GM23338 (cell line): ENCODE data around the gene ALG1L2. TPM values are rescaled to one million over a fixed set of nuclear protein-coding genes. Genes with fewer than 3 reads are reported as not detected.
"Not testable (repeated sequence)": the region's sequence is repeated elsewhere in the genome, so short reads cannot be mapped to it uniquely, and the experiment has no call there.

Experiments used
- ATAC-seq: fragments of 200-7000 bp; cut with Tn5 transposase; 3 replicates; pipeline ENCODE4 v1.9.1; 2020
- DNase-seq: peaks from one replicate; pipeline ENCODE4 v3.0.0-alpha.2; 2015; ENCODE audit warnings: low spot score
- H2AFZ ChIP-seq: fragments of 200-600 bp; sonication (generic); 2 replicates; pipeline ENCODE4 v1.8.0; 2016; ENCODE audit warnings: antibody characterized with exemption, mild to moderate bottlenecking, moderate library complexity
- H3F3A ChIP-seq: fragments of 200-600 bp; sonication (generic); replicated peaks from 2 replicates; pipeline ENCODE4 v1.8.0; 2017; ENCODE audit warnings: antibody characterized with exemption, mixed run types, low read depth
- H3K27ac ChIP-seq: fragments of 200-600 bp; sonication (generic); 2 replicates; pipeline ENCODE4 v1.6.1; 2016; ENCODE audit warnings: low read depth
- H3K27me3 ChIP-seq: fragments of 200-600 bp; sonication (generic); 2 replicates; pipeline ENCODE4 v1.8.0; 2016; ENCODE audit warnings: mild to moderate bottlenecking, mixed run types, moderate library complexity; ENCODE audit not compliant: insufficient read depth
- H3K36me3 ChIP-seq: fragments of 200-600 bp; sonication (generic); 2 replicates; pipeline ENCODE4 v1.8.0; 2016; ENCODE audit warnings: mild to moderate bottlenecking; ENCODE audit not compliant: insufficient read depth
- H3K4me1 ChIP-seq: fragments of 200-600 bp; sonication (generic); 2 replicates; pipeline ENCODE4 v1.8.0; 2016; ENCODE audit warnings: mild to moderate bottlenecking, moderate library complexity; ENCODE audit not compliant: insufficient read depth
- H3K4me2 ChIP-seq: fragments of 200-600 bp; sonication (generic); 2 replicates; pipeline ENCODE4 v1.7.1; 2017; ENCODE audit warnings: mixed run types
- H3K4me3 ChIP-seq: fragments of 200-600 bp; sonication (generic); 2 replicates; pipeline ENCODE4 v1.6.1; 2016; ENCODE audit warnings: mixed run types
- H3K79me2 ChIP-seq: fragments of 200-600 bp; sonication (generic); replicated peaks from 2 replicates; pipeline ENCODE4 v1.8.0; 2017; ENCODE audit warnings: mild to moderate bottlenecking; ENCODE audit not compliant: insufficient read depth
- H3K9me2 ChIP-seq: fragments of 200-600 bp; sonication (generic); 2 replicates; pipeline ENCODE4 v1.8.0; 2017; ENCODE audit not compliant: insufficient read depth
- H4K20me1 ChIP-seq: fragments of 200-600 bp; sonication (generic); replicated peaks from 2 replicates; pipeline ENCODE4 v1.8.0; 2017; ENCODE audit warnings: mild to moderate bottlenecking; ENCODE audit not compliant: insufficient read depth
- H3K27ac Mint-ChIP-seq: 2 replicates; pipeline ENCODE4 v1.8.0; 2020; ENCODE audit warnings: inconsistent platforms, mild to moderate bottlenecking, moderate library complexity, mixed read lengths
- H3K27me3 Mint-ChIP-seq: 3 replicates; pipeline ENCODE4 v1.8.0; 2022; ENCODE audit warnings: low read depth, mild to moderate bottlenecking, moderate library complexity, mixed read lengths, inconsistent platforms; ENCODE audit not compliant: insufficient read depth, poor library complexity
- H3K36me3 Mint-ChIP-seq: 3 replicates; pipeline ENCODE4 v1.8.0; 2021; ENCODE audit warnings: low read depth, mild to moderate bottlenecking, inconsistent platforms, moderate library complexity, mixed read lengths
- H3K4me1 Mint-ChIP-seq: 3 replicates; pipeline ENCODE4 v1.8.0; 2020; ENCODE audit warnings: mild to moderate bottlenecking, inconsistent platforms, mixed read lengths
- H3K4me3 Mint-ChIP-seq: 3 replicates; pipeline ENCODE4 v1.8.0; 2021; ENCODE audit warnings: moderate library complexity, mild to moderate bottlenecking, inconsistent platforms, mixed read lengths
- H3K9me3 Mint-ChIP-seq: 3 replicates; pipeline ENCODE4 v1.8.0; 2020; ENCODE audit warnings: moderate library complexity, mild to moderate bottlenecking, inconsistent platforms, mixed read lengths
- EZH2phosphoT487 ChIP-seq: fragments of 200-600 bp; sonication (generic); IDR thresholded peaks from one replicate; pipeline ENCODE4 v1.8.1; 2018; ENCODE audit warnings: antibody characterized with exemption; ENCODE audit not compliant: unreplicated experiment
- NANOG ChIP-seq: IDR thresholded peaks from 2 replicates; pipeline ENCODE4 v1.6.1; 2016; ENCODE audit warnings: antibody characterized with exemption, borderline replicate concordance
- POLR2AphosphoS5 ChIP-seq: IDR thresholded peaks from 2 replicates; pipeline ENCODE4 v1.6.1; 2016; ENCODE audit warnings: antibody characterized with exemption, low read depth
- STAT1 ChIP-seq: IDR thresholded peaks from one replicate; pipeline ENCODE4 v1.6.1; 2016; ENCODE audit warnings: antibody characterized with exemption; ENCODE audit not compliant: unreplicated experiment
- ZNF114 ChIP-seq: fragments of 250-450 bp; sonication (Bioruptor Pico); IDR thresholded peaks from 2 replicates; pipeline ENCODE4 v1.5.0; 2020; ENCODE audit warnings: mild to moderate bottlenecking, moderate library complexity
- polyA plus RNA-seq: library from polyadenylated mRNA; unstranded; fragments of >200 nt; fragmentation: Nextera tagmentation; extraction: Ambion mirVana; gene quantifications from 2 replicates; pipeline ENCODE4 v1.2.1, GENCODE V29; 2016
- total RNA-seq: library from RNA; depleted of rRNA; stranded (reverse); fragments of >200 nt; shearing (Covaris generic); gene quantifications from 2 replicates; pipeline ENCODE4 v1.2.3, GENCODE V29; 2014
- TF ChIP-seq, protein P1 (sequence below), 2 experiments: fragments of 200-600 bp in 1 of 2; sonication (generic) in 1 of 2; conservative IDR thresholded peaks; 2 replicates each; pipeline versions ENCODE4 v1.5.1 to v1.6.1; 2016 to 2017; ENCODE audit warnings: antibody characterized with exemption in 2 of 2, low read depth in 2 of 2, mild to moderate bottlenecking in 2 of 2, moderate library complexity in 1 of 2
- TF ChIP-seq, protein P2 (sequence below): IDR thresholded peaks from one replicate; pipeline ENCODE4 v1.6.1; 2018; ENCODE audit warnings: antibody characterized with exemption; ENCODE audit not compliant: unreplicated experiment

The ALG1L2 gene
- total and polyA plus RNA-seq, 2 experiments from 2014 or later, result 0.87 TPM; not detected in 1

DNA sequence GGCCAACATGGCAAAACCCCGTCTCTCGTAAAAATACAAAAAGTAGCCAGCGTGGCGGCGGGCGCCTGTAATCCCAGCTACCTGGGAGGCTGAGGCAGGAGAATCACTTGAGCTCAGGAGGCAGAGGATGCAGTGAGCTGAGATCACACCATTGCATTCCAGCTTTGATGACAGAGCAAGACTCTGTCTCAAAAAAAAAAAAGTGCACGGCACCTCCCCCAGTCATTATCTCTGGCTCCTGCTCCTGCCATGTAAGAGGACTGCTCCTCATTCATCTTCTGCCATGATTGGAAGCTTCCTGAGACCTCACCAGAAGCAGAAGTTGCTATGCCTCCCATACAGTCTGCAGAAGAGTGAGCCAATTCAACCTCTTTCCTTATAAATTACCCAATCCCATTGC is 4.0 kb upstream of the ALG1L2 start (continued):
- TF ChIP-seq POLR2AphosphoS5 (no peak), ZNF114 (no peak)
- TF ChIP-seq, protein P1, sequence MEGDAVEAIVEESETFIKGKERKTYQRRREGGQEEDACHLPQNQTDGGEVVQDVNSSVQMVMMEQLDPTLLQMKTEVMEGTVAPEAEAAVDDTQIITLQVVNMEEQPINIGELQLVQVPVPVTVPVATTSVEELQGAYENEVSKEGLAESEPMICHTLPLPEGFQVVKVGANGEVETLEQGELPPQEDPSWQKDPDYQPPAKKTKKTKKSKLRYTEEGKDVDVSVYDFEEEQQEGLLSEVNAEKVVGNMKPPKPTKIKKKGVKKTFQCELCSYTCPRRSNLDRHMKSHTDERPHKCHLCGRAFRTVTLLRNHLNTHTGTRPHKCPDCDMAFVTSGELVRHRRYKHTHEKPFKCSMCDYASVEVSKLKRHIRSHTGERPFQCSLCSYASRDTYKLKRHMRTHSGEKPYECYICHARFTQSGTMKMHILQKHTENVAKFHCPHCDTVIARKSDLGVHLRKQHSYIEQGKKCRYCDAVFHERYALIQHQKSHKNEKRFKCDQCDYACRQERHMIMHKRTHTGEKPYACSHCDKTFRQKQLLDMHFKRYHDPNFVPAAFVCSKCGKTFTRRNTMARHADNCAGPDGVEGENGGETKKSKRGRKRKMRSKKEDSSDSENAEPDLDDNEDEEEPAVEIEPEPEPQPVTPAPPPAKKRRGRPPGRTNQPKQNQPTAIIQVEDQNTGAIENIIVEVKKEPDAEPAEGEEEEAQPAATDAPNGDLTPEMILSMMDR (conservative IDR thresholded peaks at IDR 0.05; ENCODE audit: low read depth in 2 of 2), result no peak

DNA sequence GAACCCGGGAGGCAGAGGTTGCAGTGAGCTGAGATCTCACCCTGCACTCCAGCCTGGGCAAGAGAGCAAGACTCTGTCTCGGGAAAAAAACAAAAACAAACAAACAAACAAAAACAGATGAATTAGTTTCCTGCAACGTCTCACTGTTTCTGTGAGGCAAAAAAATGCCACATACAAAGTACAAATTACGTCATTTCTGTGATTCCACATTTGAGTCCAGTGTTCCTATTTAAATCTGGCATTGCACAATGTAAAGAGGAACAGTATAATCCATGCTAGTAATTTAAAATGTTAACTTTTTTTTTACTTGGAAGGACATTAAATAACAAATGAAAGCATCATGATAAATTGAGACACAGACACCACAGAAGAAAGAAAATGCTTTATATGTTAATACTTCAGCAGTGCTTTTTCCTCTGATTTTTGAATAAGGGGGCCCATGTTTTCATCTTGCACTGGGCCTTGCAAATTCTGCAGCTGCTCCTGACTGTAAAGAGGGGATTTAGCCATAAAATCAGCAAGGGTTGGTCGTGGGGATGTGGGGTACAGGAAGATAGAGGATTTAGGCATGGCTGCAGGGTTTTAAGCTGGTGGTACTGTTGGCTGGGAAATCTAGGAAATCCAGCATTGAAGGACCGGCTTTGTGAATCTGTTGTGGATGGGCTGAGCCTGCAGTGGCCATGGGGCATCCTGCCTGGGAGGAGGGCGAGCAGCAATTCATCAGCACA is 1.9 kb downstream of the ALG1L2 start:
- H3K27ac ChIP-seq, H2AFZ ChIP-seq, H3F3A ChIP-seq, H3K9me2 ChIP-seq, H3K79me2 ChIP-seq, H3K36me3 Mint-ChIP-seq, H3K4me3 Mint-ChIP-seq, H3K27ac Mint-ChIP-seq, H3K9me3 Mint-ChIP-seq, H3K4me1 ChIP-seq, H3K4me2 ChIP-seq, H3K4me1 Mint-ChIP-seq, H3K4me3 ChIP-seq, H3K27me3 ChIP-seq, ATAC-seq, H3K36me3 ChIP-seq, DNase-seq, H4K20me1 ChIP-seq: not testable (repeated sequence)
- H3K27me3 Mint-ChIP-seq, result peaks cover 11% of the 10 kb centered on the region

DNA sequence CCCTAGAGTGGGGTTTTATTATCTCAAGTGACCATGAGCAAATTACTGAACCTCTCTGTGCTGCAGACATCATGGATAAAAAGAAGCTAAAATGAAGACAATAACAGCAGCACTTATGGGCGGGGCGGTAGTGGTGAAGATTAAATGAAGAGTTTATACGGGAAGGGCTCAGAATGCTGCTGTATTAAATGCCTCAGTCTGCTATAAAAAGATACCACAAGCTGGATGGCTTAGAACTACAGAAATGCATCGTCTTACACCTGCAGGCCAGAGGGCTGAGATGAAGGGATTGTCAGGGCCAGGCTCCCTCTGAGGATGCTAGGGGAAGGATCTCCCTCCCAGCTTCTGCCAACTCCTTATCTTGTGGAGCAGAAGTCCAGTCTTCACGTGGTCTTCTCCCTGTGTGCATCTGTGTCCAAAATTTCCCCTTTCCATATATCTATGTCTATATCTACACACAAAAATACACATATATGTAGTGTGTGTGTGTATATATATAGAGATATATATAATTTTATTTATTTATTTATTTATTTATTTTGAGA is 2.9 kb downstream of the ALG1L2 start:
- Mint-ChIP-seq H3K27me3 (peaks cover 11% of the 10 kb centered on the region), H3K27ac (no peak overlapping the region), H3K4me1 (no peaks in the 10 kb centered on the region), H3K9me3 (peaks cover 3% of the 10 kb centered on the region; the same call in 1 of the 3 replicates), H3K4me3 (no peak overlapping the region), H3K36me3 (no peaks in the 10 kb centered on the region)
- H3K4me2 ChIP-seq, result no peak overlapping the region
- H4K20me1 ChIP-seq, result no peaks in the 10 kb centered on the region
- DNase-seq, result no peak
- ATAC-seq, result no peak
- H3K27ac ChIP-seq, result no peak overlapping the region
- no peaks in the 10 kb centered on the region for H3F3A ChIP-seq
- no peaks in the 10 kb centered on the region for H3K79me2 ChIP-seq
- TF ChIP-seq NANOG (no peak), STAT1 (no peak), EZH2phosphoT487 (no peak)
- TF ChIP-seq, protein P2, sequence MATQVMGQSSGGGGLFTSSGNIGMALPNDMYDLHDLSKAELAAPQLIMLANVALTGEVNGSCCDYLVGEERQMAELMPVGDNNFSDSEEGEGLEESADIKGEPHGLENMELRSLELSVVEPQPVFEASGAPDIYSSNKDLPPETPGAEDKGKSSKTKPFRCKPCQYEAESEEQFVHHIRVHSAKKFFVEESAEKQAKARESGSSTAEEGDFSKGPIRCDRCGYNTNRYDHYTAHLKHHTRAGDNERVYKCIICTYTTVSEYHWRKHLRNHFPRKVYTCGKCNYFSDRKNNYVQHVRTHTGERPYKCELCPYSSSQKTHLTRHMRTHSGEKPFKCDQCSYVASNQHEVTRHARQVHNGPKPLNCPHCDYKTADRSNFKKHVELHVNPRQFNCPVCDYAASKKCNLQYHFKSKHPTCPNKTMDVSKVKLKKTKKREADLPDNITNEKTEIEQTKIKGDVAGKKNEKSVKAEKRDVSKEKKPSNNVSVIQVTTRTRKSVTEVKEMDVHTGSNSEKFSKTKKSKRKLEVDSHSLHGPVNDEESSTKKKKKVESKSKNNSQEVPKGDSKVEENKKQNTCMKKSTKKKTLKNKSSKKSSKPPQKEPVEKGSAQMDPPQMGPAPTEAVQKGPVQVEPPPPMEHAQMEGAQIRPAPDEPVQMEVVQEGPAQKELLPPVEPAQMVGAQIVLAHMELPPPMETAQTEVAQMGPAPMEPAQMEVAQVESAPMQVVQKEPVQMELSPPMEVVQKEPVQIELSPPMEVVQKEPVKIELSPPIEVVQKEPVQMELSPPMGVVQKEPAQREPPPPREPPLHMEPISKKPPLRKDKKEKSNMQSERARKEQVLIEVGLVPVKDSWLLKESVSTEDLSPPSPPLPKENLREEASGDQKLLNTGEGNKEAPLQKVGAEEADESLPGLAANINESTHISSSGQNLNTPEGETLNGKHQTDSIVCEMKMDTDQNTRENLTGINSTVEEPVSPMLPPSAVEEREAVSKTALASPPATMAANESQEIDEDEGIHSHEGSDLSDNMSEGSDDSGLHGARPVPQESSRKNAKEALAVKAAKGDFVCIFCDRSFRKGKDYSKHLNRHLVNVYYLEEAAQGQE, result no peak
- H3K27me3 ChIP-seq, result no peaks in the 10 kb centered on the region
- no peaks in the 10 kb centered on the region for H3K9me2 ChIP-seq
- no peaks in the 10 kb centered on the region for H3K36me3 ChIP-seq
- no peak overlapping the region for H3K4me3 ChIP-seq
- H2AFZ ChIP-seq, result no peak overlapping the region
- no peaks in the 10 kb centered on the region for H3K4me1 ChIP-seq
